H9 (cell line): ENCODE results near the gene ZNF771. TPM values are rescaled to one million over a fixed set of nuclear protein-coding genes. Genes with fewer than 3 reads are reported as not detected.

Source experiments
- DNase-seq: peaks from one replicate; pipeline ENCODE4 v3.0.0-alpha.2; 2017
- H2AFZ ChIP-seq: one replicate; pipeline ENCODE4 v1.6.1; 2013; ENCODE audit warnings: mild to moderate bottlenecking, low read length, control low read depth, moderate library complexity
- H2AK5ac ChIP-seq: 2 replicates; pipeline ENCODE4 v1.6.1; 2013; ENCODE audit warnings: low read length, control low read depth, mixed read lengths; ENCODE audit not compliant: insufficient read length
- H2BK120ac ChIP-seq: one replicate; pipeline ENCODE4 v1.6.1; 2013; ENCODE audit warnings: low read depth, mild to moderate bottlenecking, low read length, control low read depth, inconsistent platforms; ENCODE audit not compliant: poor library complexity, severe bottlenecking
- H2BK12ac ChIP-seq: 2 replicates; pipeline ENCODE4 v1.6.1; 2013; ENCODE audit warnings: low read length, control low read depth, mixed read lengths, low read depth; ENCODE audit not compliant: insufficient read length
- H2BK15ac ChIP-seq: 2 replicates; pipeline ENCODE4 v1.6.1; 2013; ENCODE audit warnings: low read depth, low read length, control low read depth
- H2BK20ac ChIP-seq: one replicate; pipeline ENCODE4 v1.6.1; 2013; ENCODE audit warnings: low read depth, mild to moderate bottlenecking, low read length, control low read depth, inconsistent platforms; ENCODE audit not compliant: poor library complexity, severe bottlenecking
- H2BK5ac ChIP-seq: 2 replicates; pipeline ENCODE4 v1.6.1; 2013; ENCODE audit warnings: low read length, control low read depth, mixed read lengths; ENCODE audit not compliant: insufficient read length
- H3K14ac ChIP-seq: 2 replicates; pipeline ENCODE4 v1.6.1; 2013; ENCODE audit warnings: low read length, control low read depth; ENCODE audit not compliant: insufficient read depth
- H3K18ac ChIP-seq: 2 replicates; pipeline ENCODE4 v1.6.1; 2013; ENCODE audit warnings: low read depth, mild to moderate bottlenecking, mixed read lengths, low read length, control low read depth; ENCODE audit not compliant: insufficient read length
- H3K23ac ChIP-seq: 2 replicates; pipeline ENCODE4 v1.6.1; 2013; ENCODE audit warnings: low read length, control low read depth, mixed read lengths, low read depth; ENCODE audit not compliant: insufficient read length
- H3K23me2 ChIP-seq: 2 replicates; pipeline ENCODE4 v1.6.1; 2013; ENCODE audit warnings: low read depth, mild to moderate bottlenecking, mixed read lengths, low read length, control low read depth; ENCODE audit not compliant: insufficient read length, poor library complexity, severe bottlenecking
- H3K27ac ChIP-seq: 2 replicates; pipeline ENCODE4 v1.5.1; 2013; ENCODE audit warnings: low read length, control low read depth, mixed read lengths, low read depth; ENCODE audit not compliant: insufficient read length
- H3K27me3 ChIP-seq: 2 replicates; pipeline ENCODE4 v1.6.1; 2013; ENCODE audit warnings: low read length, control low read depth, inconsistent platforms; ENCODE audit not compliant: insufficient read depth
- H3K4ac ChIP-seq: 2 replicates; pipeline ENCODE4 v1.6.1; 2013; ENCODE audit warnings: low read depth, mild to moderate bottlenecking, control low read depth, inconsistent platforms, low read length, moderate library complexity
- H3K4me1 ChIP-seq: 2 replicates; pipeline ENCODE4 v1.6.1; 2013; ENCODE audit warnings: low read length, control low read depth, inconsistent platforms; ENCODE audit not compliant: insufficient read depth
- H3K4me2 ChIP-seq: 2 replicates; pipeline ENCODE4 v1.6.1; 2013; ENCODE audit warnings: low read length, control low read depth, mixed read lengths; ENCODE audit not compliant: insufficient read length, insufficient read depth
- H3K56ac ChIP-seq: 2 replicates; pipeline ENCODE4 v1.6.1; 2013; ENCODE audit warnings: low read depth, mild to moderate bottlenecking, mixed read lengths, low read length, control low read depth; ENCODE audit not compliant: insufficient read length
- H3K79me1 ChIP-seq: 2 replicates; pipeline ENCODE4 v1.6.1; 2013; ENCODE audit warnings: low read depth, mild to moderate bottlenecking, moderate library complexity, low read length, control low read depth, inconsistent platforms; ENCODE audit not compliant: insufficient read depth, poor library complexity, severe bottlenecking
- H3K79me2 ChIP-seq: 2 replicates; pipeline ENCODE4 v1.6.1; 2013; ENCODE audit warnings: low read length, control low read depth, inconsistent platforms; ENCODE audit not compliant: insufficient read depth
- H3K9ac ChIP-seq: 2 replicates; pipeline ENCODE4 v1.6.1; 2013; ENCODE audit warnings: low read length, control low read depth, mixed read lengths; ENCODE audit not compliant: insufficient read length; ENCODE audit errors: extremely low read depth
- H3K9me3 ChIP-seq: one replicate; pipeline ENCODE4 v1.6.1; 2013; ENCODE audit warnings: low read depth, low read length, inconsistent platforms; ENCODE audit not compliant: control insufficient read depth
- H3T11ph ChIP-seq: one replicate; pipeline ENCODE4 v1.6.1; 2013; ENCODE audit warnings: mild to moderate bottlenecking, low read length, control low read depth, inconsistent platforms
- H4K20me1 ChIP-seq: one replicate; pipeline ENCODE4 v1.6.1; 2013; ENCODE audit not compliant: control insufficient read depth, insufficient read length, insufficient read depth
- H4K5ac ChIP-seq: 2 replicates; pipeline ENCODE4 v1.6.1; 2013; ENCODE audit warnings: low read depth, mild to moderate bottlenecking, mixed read lengths, low read length, control low read depth; ENCODE audit not compliant: insufficient read length
- H4K8ac ChIP-seq: replicated peaks from 2 replicates; pipeline ENCODE4 v1.6.1; 2013; ENCODE audit warnings: low read length, control low read depth, mixed read lengths, low read depth; ENCODE audit not compliant: insufficient read length
- H4K91ac ChIP-seq: 2 replicates; pipeline ENCODE4 v1.6.1; 2013; ENCODE audit warnings: low read depth, mild to moderate bottlenecking, moderate library complexity, mixed read lengths, low read length, control low read depth; ENCODE audit not compliant: insufficient read length
- H3K27ac Mint-ChIP-seq, 3 experiments: 2 replicates in 2 of 3; 3 replicates in 1 of 3; pipeline ENCODE4 v1.8.0; 2020 to 2021; ENCODE audit warnings: mixed read lengths in 3 of 3, mild to moderate bottlenecking in 1 of 3, moderate library complexity in 1 of 3
- H3K27me3 Mint-ChIP-seq: 2 replicates; pipeline ENCODE4 v1.8.0; 2021; ENCODE audit warnings: low read depth, mild to moderate bottlenecking, moderate library complexity, mixed read lengths
- H3K36me3 Mint-ChIP-seq, 3 experiments: 2 replicates in 2 of 3; 3 replicates in 1 of 3; pipeline ENCODE4 v1.8.0; 2020 to 2021; ENCODE audit warnings: low read depth in 3 of 3, mixed read lengths in 3 of 3; ENCODE audit not compliant: insufficient read depth in 1 of 3
- H3K4me1 Mint-ChIP-seq, 2 experiments: 2 replicates each; pipeline ENCODE4 v1.8.0; 2020; ENCODE audit warnings: mixed read lengths in 2 of 2
- H3K4me3 Mint-ChIP-seq, 2 experiments: 2 replicates in 1 of 2; 3 replicates in 1 of 2; pipeline ENCODE4 v1.8.0; 2020 to 2021; ENCODE audit warnings: mild to moderate bottlenecking in 2 of 2, mixed read lengths in 2 of 2, moderate library complexity in 1 of 2
- H3K9me3 Mint-ChIP-seq, 2 experiments: 2 replicates in 1 of 2; 3 replicates in 1 of 2; pipeline ENCODE4 v1.8.0; 2020; ENCODE audit warnings: mild to moderate bottlenecking in 2 of 2, mixed read lengths in 2 of 2, moderate library complexity in 1 of 2
- CTCF ChIP-seq: fragments of 200-600 bp; sonication (generic); conservative IDR thresholded peaks from 3 replicates; pipeline ENCODE4 v1.8.0; 2021; ENCODE audit warnings: antibody characterized with exemption, mild to moderate bottlenecking
- WGBS: extraction: QIAGEN DNeasy Blood & Tissue Kit; methylation state at CpG from one replicate; pipeline ENCODE4 v1.1.7; 2013; ENCODE audit warnings: missing lambda C conversion rate, low lambda C conversion rate, mixed read lengths; ENCODE audit not compliant: insufficient read length; ENCODE audit errors: extremely low coverage; 5-methylcytosine and 5-hydroxymethylcytosine counted together
- total RNA-seq: library from RNA; stranded (reverse); gene quantifications from 2 replicates; pipeline ENCODE4 v1.2.1, GENCODE V29; 2021

Gene ZNF771
- total RNA-seq, 1 experiment from 2014 or later = 10.5 TPM

- Histone ChIP-seq H2BK20ac (no peak overlapping the region), H3T11ph (no peak overlapping the region), H3K23ac (no peak overlapping the region), H3K79me1 (no peaks in the 10 kb centered on the region), H3K56ac (no peak overlapping the region), H3K18ac (no peak overlapping the region), H2AK5ac (no peak overlapping the region), H4K8ac (no peak overlapping the region), H2BK15ac (no peak overlapping the region), H2BK12ac (no peak overlapping the region), H2BK120ac (no peak overlapping the region), H3K14ac (no peak overlapping the region), H4K5ac (no peak overlapping the region), H3K4ac (no peak overlapping the region), H3K23me2 (peaks cover 22% of the 10 kb centered on the region), H3K27ac (no peak overlapping the region), H4K91ac (no peak overlapping the region), H4K20me1 (no peaks in the 10 kb centered on the region), H3K9me3 (no peaks in the 10 kb centered on the region), H3K27me3 (no peaks in the 10 kb centered on the region), H3K9ac (no peak overlapping the region), H3K4me1 (no peaks in the 10 kb centered on the region; the same call in 1 of the 2 replicates), H2AFZ (no peak overlapping the region), H3K4me2 (no peak overlapping the region), H3K79me2 (peaks cover 4% of the 10 kb centered on the region; the same call in 1 of the 2 replicates), H2BK5ac (no peak overlapping the region)
- DNase-seq = no peak
- no peak for TF ChIP-seq CTCF
- Mint-ChIP-seq H3K27ac (0 out of 7 replicates have a peak overlapping the region, but pooled peaks of 1 of the 3 experiments have one; percentile 77), H3K36me3 (peaks cover 9 to 33% (median 20%) of the 10 kb centered on the region in 3 experiments; a peak in 6 of 7 replicates), H3K4me3 (no peak overlapping the region), H3K27me3 (peaks cover 2% of the 10 kb centered on the region), H3K9me3 (no peaks in the 10 kb centered on the region; a peak in 1 of 5 replicates), H3K4me1 (peaks cover 34 to 47% of the 10 kb centered on the region in 2 experiments)
- WGBS = no CpG with 5 or more reads among the region's 42 CpGs
Observed at GRCh38 chr16:30397776-30398660, 9.4 kb upstream of the ZNF771 start.
